ENCODE results near the gene GCN1. TPM values are rescaled to one million over a fixed set of nuclear protein-coding genes. Genes with fewer than 3 reads are reported as not detected.
A peak's percentile ranks its signal among the peaks of the same experiment; 100 is the strongest.

Gene GCN1
- total RNA-seq, 1 experiment from 2014 or later: 88.6 TPM

DNA sequence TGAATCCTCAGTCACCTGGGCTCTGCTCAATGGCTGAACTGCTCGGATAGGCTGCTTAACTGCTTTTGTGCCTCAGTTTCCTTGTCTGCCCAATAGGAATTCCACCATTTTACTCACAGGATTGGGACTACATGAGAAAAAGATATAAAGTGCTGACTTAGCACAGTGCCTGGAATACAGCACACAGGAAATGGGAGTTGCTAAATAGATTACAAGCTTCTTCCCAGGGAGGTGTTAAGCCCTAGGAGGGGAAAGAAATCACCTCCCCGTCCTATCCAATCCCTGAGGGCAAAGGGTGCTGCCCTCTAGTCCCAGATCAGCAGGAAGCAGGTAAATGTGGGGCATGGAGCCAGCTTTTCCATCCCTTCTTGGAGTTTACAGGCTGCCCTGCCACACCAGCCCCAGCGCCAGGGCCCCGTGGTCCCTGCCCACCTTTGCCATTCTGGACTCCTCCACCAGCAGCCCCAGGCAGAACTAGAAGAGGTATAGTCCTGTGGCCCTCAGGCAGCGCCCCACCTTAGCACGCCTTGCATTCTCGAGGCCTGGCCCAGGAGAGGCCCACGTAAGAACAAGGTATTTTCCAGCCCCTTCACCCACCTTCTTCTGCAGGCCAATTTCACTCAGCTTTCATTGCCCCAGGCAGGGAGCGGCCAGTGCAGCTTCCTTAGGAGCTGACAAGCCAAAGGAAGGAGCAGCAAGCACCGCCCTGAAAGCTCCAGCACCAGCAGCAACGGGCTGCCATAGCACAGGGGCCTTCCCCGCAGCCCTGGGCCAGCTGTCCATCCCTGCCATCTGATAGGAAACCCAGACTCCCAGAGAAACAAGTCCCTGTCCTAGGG lies 35.2 kb upstream of the GCN1 start:
- DNase-seq (ENCODE audit: extremely low read depth, low read depth): peak; percentile 83

DNA sequence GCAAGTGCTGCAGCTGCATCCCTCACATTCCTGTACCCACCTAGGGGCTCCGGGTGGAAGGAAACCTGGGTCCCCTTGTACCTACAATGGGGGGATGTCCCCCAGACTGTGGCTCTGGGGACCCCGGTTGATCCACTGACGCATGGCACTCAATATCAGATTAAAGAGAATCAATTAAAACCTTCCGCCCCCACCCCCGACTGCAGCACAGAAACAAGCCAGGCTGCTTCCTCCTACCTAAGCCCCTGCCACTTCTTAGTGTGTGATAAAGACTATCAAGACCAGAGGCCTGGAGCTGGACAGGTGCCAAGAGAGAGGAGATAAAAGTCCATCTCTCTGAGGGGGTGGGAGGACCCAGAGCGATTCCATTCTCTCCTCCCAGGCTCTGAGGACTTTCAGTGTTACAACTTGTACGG lies 34.6 kb upstream of the GCN1 start:
- DNase-seq (ENCODE audit: extremely low read depth, low read depth): peak; percentile 64

DNA sequence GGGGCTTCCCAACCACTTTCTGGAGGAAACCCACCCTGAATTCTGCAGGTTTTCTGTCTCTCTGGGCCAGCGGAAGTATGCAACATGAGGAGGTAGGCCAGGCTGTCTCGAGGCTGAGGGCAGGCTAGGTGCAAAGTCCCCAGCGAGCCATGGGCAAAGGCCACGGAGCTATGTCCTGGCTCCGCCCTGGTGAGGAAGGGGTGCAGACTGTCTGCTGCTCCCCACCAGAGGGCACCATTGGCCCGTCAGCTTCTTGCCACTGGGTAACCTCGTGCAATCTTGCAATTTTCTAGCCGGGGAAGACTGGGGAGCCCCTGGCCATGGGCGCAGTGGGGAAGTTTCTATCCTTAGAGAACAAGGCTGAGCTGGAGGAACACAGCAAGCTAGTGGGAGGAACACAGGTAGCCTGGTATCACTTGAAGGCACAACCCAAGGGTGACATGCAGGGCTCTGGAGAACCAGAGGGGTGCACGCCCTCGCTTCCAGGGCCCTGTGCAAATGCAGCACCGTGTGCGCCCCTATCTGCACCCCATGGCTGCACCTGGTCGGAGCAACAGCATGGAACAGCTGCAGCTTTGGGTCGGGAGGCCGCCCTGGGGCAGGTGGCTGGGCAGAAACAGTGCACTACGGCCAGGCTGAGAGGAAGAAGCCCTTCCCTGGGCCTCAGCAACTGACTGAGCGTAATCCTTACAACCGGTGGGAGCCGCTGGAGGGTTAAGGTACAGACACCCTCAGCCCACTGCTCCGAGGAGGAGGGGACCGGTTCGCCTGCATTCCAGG lies 34.0 kb upstream of the GCN1 start:
- DNase-seq (ENCODE audit: extremely low read depth, low read depth): peak; percentile 89

- no peak for DNase-seq (ENCODE audit: extremely low read depth, low read depth)
These were observed 33.5 kb upstream of the GCN1 start for GRCh38 chr12:120228041-120228290.

GRCh38 chr12:120227233-120228040 lies 32.9 kb upstream of the GCN1 start:
- DNase-seq (ENCODE audit: extremely low read depth, low read depth): no peak

- DNase-seq (ENCODE audit: extremely low read depth, low read depth): no peak
These were observed 31.5 kb upstream of the GCN1 start for GRCh38 chr12:120225852-120226640.

DNA sequence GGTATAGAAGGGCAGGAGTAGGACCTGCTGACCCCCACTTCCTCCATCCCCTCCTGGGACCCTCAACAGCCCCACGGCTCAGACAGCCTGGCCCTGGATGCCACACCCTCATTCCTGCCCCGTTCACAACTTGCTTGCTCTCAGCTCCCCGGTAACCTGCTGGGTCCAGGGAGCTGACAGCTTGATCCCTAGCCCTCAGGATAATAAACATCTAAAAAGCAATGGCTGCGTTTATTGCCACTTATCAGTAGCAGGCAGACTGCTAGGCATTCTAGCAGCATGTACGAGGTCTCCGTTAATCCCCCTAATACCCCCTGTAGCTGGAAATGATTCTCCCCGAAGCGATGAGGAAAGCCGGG lies 30.7 kb upstream of the GCN1 start:
- no peak for DNase-seq (ENCODE audit: extremely low read depth, low read depth)

- DNase-seq (ENCODE audit: extremely low read depth, low read depth): peak; percentile 35
These were observed 30.0 kb upstream of the GCN1 start for GRCh38 chr12:120224304-120225199.

DNA sequence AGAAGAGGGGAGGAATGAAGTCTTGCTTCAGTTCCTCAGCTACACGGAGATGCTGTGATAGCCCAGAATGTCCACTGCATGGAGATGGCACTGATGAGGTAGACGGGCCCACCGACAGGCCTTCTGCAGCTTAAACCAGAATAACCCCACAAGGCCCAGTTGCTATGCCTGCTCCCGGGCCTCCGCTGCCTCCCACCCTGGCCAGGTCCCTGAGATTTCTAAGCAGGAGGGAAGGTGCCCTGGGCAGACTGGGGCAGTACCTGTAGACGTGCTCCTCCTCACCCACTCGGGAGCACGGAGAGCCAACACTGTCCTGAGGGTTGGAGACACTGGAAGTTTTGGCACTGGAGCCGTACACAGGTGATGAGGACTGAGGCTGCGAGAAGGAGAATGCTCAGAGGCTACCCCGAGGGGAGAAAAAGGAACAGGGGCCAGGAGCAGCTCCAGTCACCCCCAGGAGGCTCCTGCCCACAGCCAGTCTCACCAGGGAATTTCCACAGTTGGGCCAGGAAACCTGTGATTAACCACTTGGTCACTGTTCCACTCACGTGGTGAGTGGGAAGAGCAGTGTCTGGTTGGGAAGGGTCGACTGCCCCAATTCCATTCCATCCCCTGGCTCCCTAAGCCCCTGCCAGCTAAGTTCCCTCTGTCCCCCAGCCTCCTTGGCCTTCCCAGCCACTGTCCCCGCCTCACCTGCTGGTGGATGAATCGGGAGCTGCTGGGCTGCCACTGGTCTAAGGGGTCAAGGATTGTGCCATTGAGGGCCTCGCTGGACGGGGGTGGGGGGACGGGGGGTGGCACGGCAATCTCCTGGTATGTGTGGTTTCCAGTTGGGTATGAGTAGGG lies 29.2 kb upstream of the GCN1 start:
- DNase-seq (ENCODE audit: extremely low read depth, low read depth): no peak

- DNase-seq (ENCODE audit: extremely low read depth, low read depth): no peak
These were observed 27.8 kb upstream of the GCN1 start for GRCh38 chr12:120222288-120222832.

- no peak for DNase-seq (ENCODE audit: extremely low read depth, low read depth)
These were observed 27.0 kb upstream of the GCN1 start for GRCh38 chr12:120221576-120221900.

DNA sequence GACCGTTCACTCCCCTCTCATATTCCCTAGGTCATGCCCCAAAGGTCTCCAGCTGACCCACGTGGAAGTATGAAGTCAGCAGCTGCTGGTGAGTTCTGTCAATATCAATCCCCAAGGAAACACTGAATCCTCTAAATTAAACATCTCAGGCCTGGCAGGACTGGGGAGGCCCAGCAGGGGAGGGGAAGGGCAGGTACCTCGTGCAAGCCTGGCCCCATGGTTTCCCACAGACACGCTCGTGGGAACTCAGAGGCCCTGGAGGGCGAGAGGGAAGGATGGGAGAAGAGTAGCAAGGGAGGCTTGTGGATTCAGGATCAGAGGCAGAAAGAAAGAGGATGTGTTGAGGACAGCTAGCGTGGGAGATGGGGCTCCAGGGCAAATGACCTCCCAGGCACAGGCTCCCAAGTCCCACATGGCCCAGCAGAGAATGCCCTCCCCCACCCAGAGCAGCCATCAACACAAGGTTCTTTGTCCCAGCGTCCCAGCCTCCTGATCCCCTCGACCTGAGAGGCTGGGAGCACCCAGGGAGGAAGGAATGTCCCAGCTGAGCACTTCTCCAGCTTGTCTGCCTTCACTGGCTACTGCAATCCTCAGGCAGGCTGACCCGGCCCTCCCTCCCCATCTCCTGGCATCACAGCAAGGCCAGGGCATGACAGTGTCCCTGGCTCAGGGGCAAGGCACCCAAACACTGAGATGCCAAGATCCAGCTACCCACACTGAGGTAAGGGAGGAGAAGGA lies 26.5 kb upstream of the GCN1 start:
- DNase-seq (ENCODE audit: extremely low read depth, low read depth): no peak

GRCh38 chr12:120218680-120219606 lies 24.4 kb upstream of the GCN1 start:
- no peak for DNase-seq (ENCODE audit: extremely low read depth, low read depth)

DNA sequence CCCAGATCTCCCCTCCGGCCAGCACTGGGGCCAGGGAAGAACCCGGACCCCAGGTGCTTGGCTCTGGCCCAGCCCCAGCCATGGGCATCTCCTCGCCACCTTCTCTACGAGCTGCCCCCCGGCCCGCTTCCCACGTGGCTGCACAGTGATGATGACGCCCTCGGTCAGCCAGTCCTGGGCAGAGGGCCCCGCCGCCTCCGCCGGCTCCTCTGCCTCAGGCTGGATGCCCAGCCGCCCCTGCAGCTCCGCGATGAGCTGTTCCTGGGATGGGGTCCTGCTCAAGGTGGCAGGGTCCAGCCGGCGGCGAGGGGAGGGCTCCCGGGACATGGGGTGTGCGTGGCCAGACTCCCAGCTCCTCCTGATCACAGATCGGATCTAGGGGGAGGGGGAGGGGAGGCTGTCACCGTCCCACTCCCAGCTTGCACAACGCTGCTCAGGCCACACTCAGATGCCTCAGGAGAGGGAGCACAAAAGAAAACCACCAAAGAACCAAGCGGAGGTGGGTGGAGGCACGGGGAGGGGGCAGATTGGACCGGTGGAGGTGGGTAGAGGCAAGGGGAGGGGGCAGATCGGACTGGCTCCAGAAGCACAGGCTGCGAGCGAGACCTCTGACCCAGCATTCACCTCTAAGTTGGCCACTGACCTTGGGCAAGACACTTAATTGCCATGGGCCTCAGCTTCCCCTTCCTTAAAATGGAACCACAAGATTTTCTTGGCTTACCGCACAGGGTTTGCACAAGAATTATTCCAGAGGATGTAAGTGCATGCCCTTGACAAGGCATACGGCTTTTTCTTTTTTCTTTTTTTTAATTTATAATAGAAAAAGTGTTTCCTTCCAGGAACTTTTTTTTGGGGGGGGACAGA lies 22.5 kb upstream of the GCN1 start:
- DNase-seq (ENCODE audit: extremely low read depth, low read depth): no peak

DNA sequence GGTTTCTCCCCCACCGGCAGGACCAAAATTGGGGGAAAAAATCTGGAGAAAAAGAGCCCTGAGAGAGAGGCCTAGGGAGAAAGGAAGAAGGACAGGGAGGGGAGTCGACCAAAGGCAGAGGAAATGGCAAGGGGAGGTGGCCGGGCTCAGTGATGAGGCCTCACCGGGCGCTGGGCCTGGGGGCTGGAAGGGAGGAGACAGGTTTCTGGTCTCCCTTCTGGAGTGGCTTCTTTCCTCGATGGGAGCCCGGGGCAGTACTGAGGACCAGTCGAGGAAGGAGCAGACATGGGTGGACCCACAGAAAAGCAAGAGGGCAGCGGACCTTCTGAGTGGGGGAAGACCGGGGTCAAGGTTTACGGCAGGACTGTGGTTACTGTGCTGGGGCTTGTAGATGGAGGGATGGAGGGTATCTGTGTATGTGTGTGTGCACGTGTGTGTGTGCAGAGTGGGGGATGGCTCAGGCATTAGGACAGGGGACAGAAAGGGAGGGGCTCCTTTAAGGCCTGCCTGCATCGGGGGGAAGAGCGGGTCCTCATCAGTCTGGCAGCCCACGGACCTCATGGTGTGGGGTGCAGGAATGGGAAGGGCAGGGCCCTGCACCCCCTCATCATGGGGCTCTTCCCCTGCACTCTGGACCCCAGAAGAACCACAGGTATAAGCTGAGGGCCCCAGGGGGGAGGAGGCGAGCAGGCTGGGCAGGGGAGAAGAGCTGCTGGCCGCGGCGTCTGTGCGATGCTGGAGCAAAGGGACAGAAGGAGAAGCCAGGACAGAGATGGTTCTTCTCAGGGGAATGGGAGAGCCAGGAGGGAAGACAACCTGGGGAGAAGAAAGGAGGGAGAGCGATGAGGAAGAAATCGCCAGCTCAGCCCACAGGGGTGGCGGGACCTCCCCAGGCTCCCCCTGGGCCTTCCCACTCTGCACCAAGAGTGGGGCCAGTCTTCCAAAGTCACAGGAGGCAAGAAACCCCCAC lies 21.5 kb upstream of the GCN1 start:
- DNase-seq (ENCODE audit: extremely low read depth, low read depth): no peak

Measured in NCI-H460 (cell line).